Measurements from ENCODE around the gene CAMSAP3. TPM values are rescaled to one million over a fixed set of nuclear protein-coding genes. Genes with fewer than 3 reads are reported as not detected.
A peak's percentile ranks its signal among the peaks of the same experiment; 100 is the strongest.

Gene CAMSAP3
- total RNA-seq, 1 donor from 2014 or later = 12.8 TPM

DNA sequence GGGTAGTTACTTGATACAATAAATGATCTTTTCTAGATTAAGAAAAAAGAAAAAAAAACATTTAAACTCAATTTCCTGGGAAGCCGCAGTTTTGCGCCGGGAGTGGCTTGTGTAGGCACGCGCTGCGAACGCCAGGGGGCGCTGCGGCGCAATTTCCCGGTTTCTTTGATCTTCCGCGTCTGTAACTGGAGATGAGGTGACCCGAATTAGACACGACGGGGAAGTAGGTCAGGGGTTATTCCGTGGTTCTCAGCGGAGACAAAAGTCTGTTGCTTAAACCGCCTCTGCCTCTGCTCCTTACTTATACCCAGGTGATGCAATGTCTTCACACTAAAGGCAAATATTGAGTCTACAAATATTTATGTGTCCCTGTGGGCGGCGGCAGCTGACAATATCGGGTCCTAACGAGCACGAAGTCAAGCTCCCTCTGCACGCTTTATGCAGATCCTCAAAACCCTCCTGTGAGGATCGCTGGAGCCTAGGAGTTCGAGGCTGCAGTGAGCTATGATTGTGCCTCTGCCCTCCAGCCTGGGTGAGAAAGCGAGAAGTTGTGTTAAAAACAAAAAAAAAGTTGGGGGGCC is 56.5 kb downstream of the CAMSAP3 start:
- Histone ChIP-seq H3K36me3 (no peaks in the 10 kb centered on the region), H3K27me3 (no peaks in the 10 kb centered on the region), H3K4me3 (peak overlapping the region in 1 of 2 donors; percentile 41), H3K9me3 (no peaks in the 10 kb centered on the region), H3K4me1 (peaks cover 4% of the 10 kb centered on the region), H3K27ac (peak overlapping the region; percentile 40)
- TF ChIP-seq, protein P1, sequence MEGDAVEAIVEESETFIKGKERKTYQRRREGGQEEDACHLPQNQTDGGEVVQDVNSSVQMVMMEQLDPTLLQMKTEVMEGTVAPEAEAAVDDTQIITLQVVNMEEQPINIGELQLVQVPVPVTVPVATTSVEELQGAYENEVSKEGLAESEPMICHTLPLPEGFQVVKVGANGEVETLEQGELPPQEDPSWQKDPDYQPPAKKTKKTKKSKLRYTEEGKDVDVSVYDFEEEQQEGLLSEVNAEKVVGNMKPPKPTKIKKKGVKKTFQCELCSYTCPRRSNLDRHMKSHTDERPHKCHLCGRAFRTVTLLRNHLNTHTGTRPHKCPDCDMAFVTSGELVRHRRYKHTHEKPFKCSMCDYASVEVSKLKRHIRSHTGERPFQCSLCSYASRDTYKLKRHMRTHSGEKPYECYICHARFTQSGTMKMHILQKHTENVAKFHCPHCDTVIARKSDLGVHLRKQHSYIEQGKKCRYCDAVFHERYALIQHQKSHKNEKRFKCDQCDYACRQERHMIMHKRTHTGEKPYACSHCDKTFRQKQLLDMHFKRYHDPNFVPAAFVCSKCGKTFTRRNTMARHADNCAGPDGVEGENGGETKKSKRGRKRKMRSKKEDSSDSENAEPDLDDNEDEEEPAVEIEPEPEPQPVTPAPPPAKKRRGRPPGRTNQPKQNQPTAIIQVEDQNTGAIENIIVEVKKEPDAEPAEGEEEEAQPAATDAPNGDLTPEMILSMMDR (IDR thresholded peaks at IDR 0.05) = peak; percentile 81 to 96 (median 94)
- TF ChIP-seq POLR2A (IDR thresholded peaks at IDR 0.05) (no peak), POLR2AphosphoS5 (IDR thresholded peaks at IDR 0.05; ENCODE audit: insufficient read depth in 1 of 2, low read depth in 1 of 2) (peak; percentile 34 to 51)
- intact Hi-C loops (cut with DNase I) = no loop called here
- no peak for DNase-seq (ENCODE audit: extremely low spot score in 2 of 2)

DNA sequence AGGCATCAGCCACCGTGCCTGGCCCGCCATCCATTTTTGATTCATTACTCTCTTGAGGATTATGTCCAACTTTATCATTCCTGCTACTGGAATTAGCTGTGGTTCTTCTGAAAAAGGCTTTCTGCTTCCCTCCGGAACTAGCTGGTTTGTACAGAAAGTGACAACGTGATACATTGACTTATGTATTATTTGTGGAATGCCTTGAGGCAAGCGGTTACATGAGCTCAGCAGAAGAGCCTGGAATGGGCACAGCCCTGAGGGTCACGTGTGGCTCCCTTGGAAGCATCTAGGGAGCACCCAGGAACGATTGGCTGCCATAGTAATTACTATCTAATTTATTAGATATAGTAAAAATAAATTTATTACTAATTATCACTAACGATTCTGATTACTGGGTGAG is 58.7 kb downstream of the CAMSAP3 start:
- H3K27ac ChIP-seq = no peak overlapping the region
- H3K9me3 ChIP-seq = no peaks in the 10 kb centered on the region
- H3K4me1 ChIP-seq = peaks cover 4% of the 10 kb centered on the region
- intact Hi-C loops (cut with DNase I) = no loop called here
- no peak for DNase-seq (ENCODE audit: extremely low spot score in 2 of 2)
- H3K36me3 ChIP-seq = no peaks in the 10 kb centered on the region
- H3K4me3 ChIP-seq = no peak overlapping the region
- TF ChIP-seq POLR2AphosphoS5 (IDR thresholded peaks at IDR 0.05; ENCODE audit: insufficient read depth in 1 of 2, low read depth in 1 of 2) (no peak), POLR2A (IDR thresholded peaks at IDR 0.05) (no peak)
- TF ChIP-seq, protein P1 (IDR thresholded peaks at IDR 0.05) = no peak
- H3K27me3 ChIP-seq = no peaks in the 10 kb centered on the region

DNA sequence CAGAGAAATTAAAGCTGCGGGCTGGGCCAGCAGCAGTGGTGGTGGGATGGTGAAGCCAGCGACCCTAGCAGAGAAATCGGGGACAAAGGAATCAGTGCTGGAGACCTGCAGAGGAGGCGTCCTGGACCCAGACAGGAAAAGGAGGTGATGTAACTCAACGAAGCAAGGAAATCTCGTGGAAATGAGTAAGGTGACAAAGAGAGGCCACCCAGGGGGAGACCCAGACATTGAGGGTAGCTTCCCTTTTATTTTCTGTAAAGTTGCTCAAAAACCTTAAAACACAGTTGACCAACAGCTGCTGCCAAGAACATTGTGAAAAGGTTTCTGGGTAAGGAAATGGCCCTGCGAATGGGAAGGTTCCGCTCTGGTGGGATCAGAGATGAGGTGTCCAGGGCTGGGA is 59.9 kb downstream of the CAMSAP3 start:
- Histone ChIP-seq H3K27ac (no peak overlapping the region), H3K4me1 (peaks cover 4% of the 10 kb centered on the region), H3K4me3 (no peak overlapping the region), H3K9me3 (no peaks in the 10 kb centered on the region), H3K36me3 (no peaks in the 10 kb centered on the region), H3K27me3 (no peaks in the 10 kb centered on the region)
- TF ChIP-seq, protein P1 (IDR thresholded peaks at IDR 0.05) = no peak
- no peak for TF ChIP-seq POLR2AphosphoS5 (IDR thresholded peaks at IDR 0.05; ENCODE audit: insufficient read depth in 1 of 2, low read depth in 1 of 2)
- no peak for TF ChIP-seq POLR2A (IDR thresholded peaks at IDR 0.05)
- DNase-seq (ENCODE audit: extremely low spot score in 2 of 2) = no peak
- intact Hi-C loops (cut with DNase I) = no loop called here

DNA sequence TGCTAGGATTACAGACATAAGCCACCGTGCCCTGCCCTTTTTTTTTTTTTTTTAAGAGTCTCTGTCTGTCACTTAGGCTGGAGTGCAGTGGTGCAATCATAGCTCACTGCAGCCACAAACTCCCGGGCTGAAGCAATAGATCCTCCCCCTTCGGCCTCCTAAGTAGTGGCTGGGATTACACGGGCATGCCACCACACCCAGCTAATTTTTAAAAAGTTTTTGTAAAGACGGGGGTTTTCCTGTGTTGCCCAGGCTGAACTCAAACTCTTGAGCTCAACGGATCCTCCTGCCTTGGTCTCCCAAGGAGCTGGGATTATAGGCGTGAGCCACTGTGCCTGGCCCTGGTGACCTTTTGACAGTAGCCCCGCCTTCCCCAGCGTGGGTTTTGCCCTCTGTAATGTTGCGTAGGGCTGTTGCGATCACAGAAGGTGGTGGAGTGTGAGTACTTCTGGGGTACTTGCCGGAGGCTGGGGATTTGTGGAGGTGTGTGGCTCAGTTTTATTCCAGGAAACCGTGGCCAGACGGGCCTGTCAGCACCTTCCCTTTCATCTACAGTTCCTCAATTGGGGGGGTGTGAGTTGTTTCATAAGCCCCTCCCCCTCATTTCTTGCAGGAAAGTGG is 61.6 kb downstream of the CAMSAP3 start:
- no peaks in the 10 kb centered on the region for H3K36me3 ChIP-seq
- H3K9me3 ChIP-seq = no peaks in the 10 kb centered on the region
- H3K4me1 ChIP-seq = peaks cover 2% of the 10 kb centered on the region
- intact Hi-C loops (cut with DNase I) = no loop called here
- no peaks in the 10 kb centered on the region for H3K27me3 ChIP-seq
- no peak for DNase-seq (ENCODE audit: extremely low spot score in 2 of 2)
- TF ChIP-seq POLR2A (IDR thresholded peaks at IDR 0.05) = no peak
- TF ChIP-seq, protein P1 (IDR thresholded peaks at IDR 0.05) = no peak
- TF ChIP-seq POLR2AphosphoS5 (IDR thresholded peaks at IDR 0.05; ENCODE audit: insufficient read depth in 1 of 2, low read depth in 1 of 2) = no peak
- H3K27ac ChIP-seq = no peak overlapping the region
- H3K4me3 ChIP-seq = no peak overlapping the region

DNA sequence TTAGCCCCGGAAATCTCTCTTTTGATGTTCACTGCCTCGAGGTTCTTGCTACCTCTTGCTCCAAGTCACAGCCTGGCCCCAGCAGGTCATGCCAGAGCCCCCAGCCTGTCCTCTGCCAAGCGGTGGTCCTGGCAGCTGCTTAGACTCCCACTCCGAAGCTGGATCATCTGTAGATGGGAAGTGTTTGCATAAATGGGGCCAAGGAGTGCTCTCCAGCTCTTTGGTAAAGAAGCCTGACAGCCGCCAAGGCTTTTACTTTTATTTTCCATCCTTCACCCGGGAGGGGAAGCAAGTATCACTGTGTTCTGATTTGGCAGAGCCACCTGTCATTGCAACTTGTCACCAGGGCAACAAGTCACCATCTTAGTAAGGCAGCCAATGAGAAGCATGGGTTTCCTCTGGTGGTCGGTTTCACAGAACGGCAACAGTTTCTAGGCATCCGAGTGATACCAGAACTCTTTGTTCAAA is 62.6 kb downstream of the CAMSAP3 start:
- Histone ChIP-seq H3K9me3 (no peaks in the 10 kb centered on the region), H3K27me3 (no peaks in the 10 kb centered on the region), H3K4me1 (no peaks in the 10 kb centered on the region), H3K4me3 (no peak overlapping the region), H3K27ac (no peak overlapping the region), H3K36me3 (no peaks in the 10 kb centered on the region)
- intact Hi-C loops (cut with DNase I) = no loop called here
- TF ChIP-seq POLR2A (IDR thresholded peaks at IDR 0.05) (no peak), POLR2AphosphoS5 (IDR thresholded peaks at IDR 0.05; ENCODE audit: insufficient read depth in 1 of 2, low read depth in 1 of 2) (no peak)
- TF ChIP-seq, protein P1 (IDR thresholded peaks at IDR 0.05) = no peak
- no peak for DNase-seq (ENCODE audit: extremely low spot score in 2 of 2)
